BLaER1 treated with 17β-estradiol and CSF1 and Interleukin-3, amounts not matched to agents 10 nM and 100 nM (cell line): ENCODE results near the gene THOC2.
A peak's percentile ranks its signal among the peaks of the same experiment; 100 is the strongest.
"Not testable (repeated sequence)": the region's sequence is repeated elsewhere in the genome, so short reads cannot be mapped to it uniquely, and the experiment has no call there.

Experiments
- H3K27ac ChIP-seq, 11 experiments: shearing (Covaris generic); formaldehyde crosslinking; 2 replicates each; pipeline ENCODE4 v1.8.1; 2022
- H3K27me3 ChIP-seq, 11 experiments: shearing (Covaris generic); formaldehyde crosslinking; 2 replicates each; pipeline ENCODE4 v1.8.1; 2022
- H3K36me3 ChIP-seq, 11 experiments: shearing (Covaris generic); formaldehyde crosslinking; 2 replicates each; pipeline ENCODE4 v1.8.1; 2022
- H3K4me1 ChIP-seq, 10 experiments: shearing (Covaris generic); formaldehyde crosslinking; 2 replicates each; pipeline ENCODE4 v1.8.1; 2022
- H3K4me2 ChIP-seq, 11 experiments: shearing (Covaris generic); formaldehyde crosslinking; 2 replicates each; pipeline ENCODE4 v1.8.1; 2022
- H3K4me3 ChIP-seq, 10 experiments: shearing (Covaris generic); formaldehyde crosslinking; 2 replicates each; pipeline ENCODE4 v1.8.1; 2022
- H3K9ac ChIP-seq, 11 experiments: shearing (Covaris generic); formaldehyde crosslinking; 2 replicates each; pipeline ENCODE4 v1.8.1; 2022
- H3K9me3 ChIP-seq, 11 experiments: shearing (Covaris generic); formaldehyde crosslinking; replicated peaks in 1 of 11; 2 replicates each; pipeline ENCODE4 v1.8.1; 2022
- H4K20me1 ChIP-seq, 11 experiments: shearing (Covaris generic); formaldehyde crosslinking; 2 replicates each; pipeline ENCODE4 v1.8.1; 2022
- Cebpa-rat ChIP-seq, 11 experiments: shearing (Covaris generic); IDR thresholded peaks; 2 replicates each; pipeline ENCODE4 v1.8.1; 2022

The THOC2 gene, protein sequence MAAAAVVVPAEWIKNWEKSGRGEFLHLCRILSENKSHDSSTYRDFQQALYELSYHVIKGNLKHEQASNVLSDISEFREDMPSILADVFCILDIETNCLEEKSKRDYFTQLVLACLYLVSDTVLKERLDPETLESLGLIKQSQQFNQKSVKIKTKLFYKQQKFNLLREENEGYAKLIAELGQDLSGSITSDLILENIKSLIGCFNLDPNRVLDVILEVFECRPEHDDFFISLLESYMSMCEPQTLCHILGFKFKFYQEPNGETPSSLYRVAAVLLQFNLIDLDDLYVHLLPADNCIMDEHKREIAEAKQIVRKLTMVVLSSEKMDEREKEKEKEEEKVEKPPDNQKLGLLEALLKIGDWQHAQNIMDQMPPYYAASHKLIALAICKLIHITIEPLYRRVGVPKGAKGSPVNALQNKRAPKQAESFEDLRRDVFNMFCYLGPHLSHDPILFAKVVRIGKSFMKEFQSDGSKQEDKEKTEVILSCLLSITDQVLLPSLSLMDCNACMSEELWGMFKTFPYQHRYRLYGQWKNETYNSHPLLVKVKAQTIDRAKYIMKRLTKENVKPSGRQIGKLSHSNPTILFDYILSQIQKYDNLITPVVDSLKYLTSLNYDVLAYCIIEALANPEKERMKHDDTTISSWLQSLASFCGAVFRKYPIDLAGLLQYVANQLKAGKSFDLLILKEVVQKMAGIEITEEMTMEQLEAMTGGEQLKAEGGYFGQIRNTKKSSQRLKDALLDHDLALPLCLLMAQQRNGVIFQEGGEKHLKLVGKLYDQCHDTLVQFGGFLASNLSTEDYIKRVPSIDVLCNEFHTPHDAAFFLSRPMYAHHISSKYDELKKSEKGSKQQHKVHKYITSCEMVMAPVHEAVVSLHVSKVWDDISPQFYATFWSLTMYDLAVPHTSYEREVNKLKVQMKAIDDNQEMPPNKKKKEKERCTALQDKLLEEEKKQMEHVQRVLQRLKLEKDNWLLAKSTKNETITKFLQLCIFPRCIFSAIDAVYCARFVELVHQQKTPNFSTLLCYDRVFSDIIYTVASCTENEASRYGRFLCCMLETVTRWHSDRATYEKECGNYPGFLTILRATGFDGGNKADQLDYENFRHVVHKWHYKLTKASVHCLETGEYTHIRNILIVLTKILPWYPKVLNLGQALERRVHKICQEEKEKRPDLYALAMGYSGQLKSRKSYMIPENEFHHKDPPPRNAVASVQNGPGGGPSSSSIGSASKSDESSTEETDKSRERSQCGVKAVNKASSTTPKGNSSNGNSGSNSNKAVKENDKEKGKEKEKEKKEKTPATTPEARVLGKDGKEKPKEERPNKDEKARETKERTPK (N-terminal part only)

DNA sequence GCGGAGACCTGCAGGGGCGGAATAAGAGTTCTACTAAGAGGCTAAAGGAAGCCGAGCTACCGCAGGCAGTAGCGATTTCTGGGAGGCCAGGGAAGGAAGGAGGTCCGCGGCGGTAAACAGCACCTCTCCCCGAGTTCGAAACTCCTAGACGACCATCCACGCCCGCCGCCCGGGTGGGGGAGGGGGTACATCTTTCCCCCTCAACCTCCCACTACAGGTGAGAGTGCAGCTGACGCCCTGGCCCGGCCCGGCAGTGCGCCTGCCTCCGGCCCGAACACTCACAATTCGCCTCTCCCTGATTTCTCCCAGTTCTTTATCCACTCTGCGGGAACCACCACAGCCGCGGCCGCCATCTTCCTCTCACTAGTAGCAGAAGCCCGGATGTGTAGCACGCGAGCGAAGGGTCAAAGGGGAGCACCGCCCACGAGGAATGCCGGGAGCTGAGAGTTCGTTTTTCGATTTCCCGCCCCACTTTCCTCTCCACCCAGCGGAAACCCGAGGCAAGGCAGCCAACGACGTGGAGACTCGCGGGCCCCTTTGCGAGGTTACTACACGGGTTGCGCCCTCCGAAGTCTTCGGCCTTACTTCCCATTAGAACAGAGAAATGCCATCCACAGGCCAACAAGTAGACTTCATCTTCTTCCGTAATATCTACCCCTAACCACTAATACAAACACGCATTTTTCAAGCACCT is at the start of gene THOC2:
Gene THOC2 (minus strand): TSS at position 383 of the 694 bp plus-strand sequence. CDS start 30 bp downstream, at position 353.
- peak within 1 kb of the TSS; percentile 77 to 87 (median 83) for H3K4me3 ChIP-seq
- peak within 1 kb of the TSS; percentile 64 to 93 (median 88); a peak in 21 of 22 replicates for H3K27ac ChIP-seq
- H3K9me3 ChIP-seq, result peaks cover 13 to 24% (median 21%) of the 10 kb centered on the region in 11 experiments; a peak in 20 of 22 replicates
- peak within 1 kb of the TSS; percentile 66 to 86 (median 77) for H3K4me2 ChIP-seq
- peaks cover 0 to 41% (median 13%) of the 10 kb centered on the region in 11 experiments; a peak in 16 of 22 replicates for H3K27me3 ChIP-seq
- peaks cover 22 to 49% (median 41%) of the 10 kb centered on the region in 11 experiments; a peak in 21 of 22 replicates for H4K20me1 ChIP-seq
- peaks cover 10 to 37% (median 26%) of the 10 kb centered on the region in 10 experiments for H3K4me1 ChIP-seq
- TF ChIP-seq Cebpa-rat (IDR thresholded peaks at IDR 0.05), result no peak
- H3K9ac ChIP-seq, result peak within 1 kb of the TSS; percentile 83 to 92 (median 90)
- H3K36me3 ChIP-seq, result peaks cover 0 to 8% (median 0%) of the 10 kb centered on the region in 11 experiments; a peak in 4 of 22 replicates

DNA sequence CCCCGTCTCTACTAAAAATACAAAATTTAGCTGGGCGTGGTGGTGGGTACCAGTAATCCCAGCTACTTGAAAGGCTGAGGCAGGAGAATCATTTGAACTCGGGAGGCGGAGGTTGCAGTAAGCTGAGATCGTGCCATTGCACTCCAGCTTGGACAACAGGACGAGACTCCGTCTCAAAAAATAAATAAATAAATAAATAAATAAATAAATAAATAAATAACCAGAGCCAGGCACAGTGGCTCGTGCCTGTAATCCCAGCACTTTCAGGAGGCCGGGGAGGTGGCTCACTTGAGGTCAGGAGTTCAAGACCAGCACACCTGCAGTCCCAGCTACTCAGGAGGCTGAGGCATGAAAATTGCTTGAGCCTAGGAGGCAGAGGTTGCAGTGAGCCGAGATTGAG is 48.9 kb upstream of the THOC2 start:
- not testable (repeated sequence) for H3K4me3 ChIP-seq, H3K9ac ChIP-seq, H3K4me2 ChIP-seq, H4K20me1 ChIP-seq, H3K36me3 ChIP-seq, H3K9me3 ChIP-seq, H3K27me3 ChIP-seq, H3K27ac ChIP-seq
- peaks cover 7 to 14% (median 12%) of the 10 kb centered on the region in 10 experiments; a peak in 15 of 20 replicates for H3K4me1 ChIP-seq

DNA sequence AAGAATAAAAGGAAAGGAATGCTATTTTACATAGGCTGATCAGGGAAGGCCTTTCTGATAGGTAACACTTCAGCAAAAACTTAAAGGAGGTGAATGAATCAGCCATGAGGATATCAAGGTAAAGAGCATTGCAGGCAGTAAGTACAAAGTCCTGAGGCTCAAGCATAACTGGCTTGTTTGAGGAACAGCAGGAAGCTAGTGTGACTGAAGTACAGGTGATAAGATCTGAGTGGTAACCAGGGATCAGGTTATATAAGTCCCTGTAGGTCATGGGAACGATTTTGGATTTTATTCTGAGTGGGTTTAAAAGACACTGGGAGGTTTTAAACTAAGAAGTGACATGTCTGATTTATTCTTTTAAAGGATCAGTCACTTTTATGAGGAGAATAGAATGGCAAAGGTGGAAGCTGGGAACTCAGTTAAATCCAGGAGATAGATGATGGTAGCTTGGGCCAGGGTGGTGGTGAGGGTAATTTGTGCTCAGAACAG is 47.1 kb upstream of the THOC2 start:
- H3K9ac ChIP-seq, result no peak overlapping the region
- TF ChIP-seq Cebpa-rat (IDR thresholded peaks at IDR 0.05), result no peak
- no peak overlapping the region for H3K4me3 ChIP-seq
- no peaks in the 10 kb centered on the region for H4K20me1 ChIP-seq
- no peaks in the 10 kb centered on the region for H3K9me3 ChIP-seq
- peaks cover 0 to 16% (median 6%) of the 10 kb centered on the region in 11 experiments; a peak in 9 of 22 replicates for H3K27me3 ChIP-seq
- H3K36me3 ChIP-seq, result no peaks in the 10 kb centered on the region
- no peak overlapping the region for H3K27ac ChIP-seq
- H3K4me1 ChIP-seq, result peaks cover 1 to 7% (median 6%) of the 10 kb centered on the region in 10 experiments; a peak in 14 of 20 replicates
- H3K4me2 ChIP-seq, result no peak overlapping the region

DNA sequence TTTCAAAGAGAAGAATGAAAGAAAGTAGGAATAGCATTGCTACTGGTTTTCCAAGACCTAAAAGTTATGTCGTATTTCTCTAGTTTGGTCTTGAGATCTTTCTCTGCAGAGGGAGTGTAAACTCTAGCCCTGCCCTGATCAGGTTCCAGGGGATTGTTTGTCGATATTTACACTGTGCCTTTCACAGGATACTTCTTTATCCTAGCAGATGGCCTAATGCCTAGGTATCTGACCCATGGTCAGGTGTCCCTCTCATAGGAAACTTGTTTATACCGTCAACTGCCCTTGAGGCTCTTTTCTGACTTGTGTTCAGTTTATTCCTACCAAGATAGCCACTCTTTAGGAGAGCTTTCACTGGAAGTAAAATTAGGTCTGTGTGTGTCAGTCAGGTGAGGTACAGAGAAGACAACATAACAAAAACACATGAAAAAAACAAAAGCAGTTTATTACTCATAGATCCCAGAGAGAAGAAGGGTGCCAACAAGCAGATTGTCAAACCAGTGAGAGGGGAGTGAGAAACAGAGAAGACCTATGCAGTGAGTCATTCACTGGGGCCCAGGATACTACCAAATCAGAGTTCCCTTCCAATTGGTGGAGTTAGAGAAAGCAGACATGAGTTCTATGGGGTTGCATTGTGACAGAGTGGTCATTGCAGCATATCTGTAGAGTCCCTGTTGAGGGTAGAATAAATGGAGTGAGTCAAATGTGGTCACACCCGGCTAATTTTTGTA is 40.6 kb upstream of the THOC2 start:
- Histone ChIP-seq H3K9me3 (0 out of 22 replicates have a peak, but pooled peaks cover 0 to 6% (median 0%) of the 10 kb centered on the region in 11 experiments), H3K9ac (no peak overlapping the region), H3K27me3 (peaks cover 0 to 37% (median 23%) of the 10 kb centered on the region in 11 experiments; a peak in 12 of 22 replicates), H3K27ac (no peak overlapping the region), H3K4me1 (no peaks in the 10 kb centered on the region), H3K4me3 (no peak overlapping the region), H3K36me3 (no peaks in the 10 kb centered on the region), H3K4me2 (no peak overlapping the region), H4K20me1 (no peaks in the 10 kb centered on the region)
- no peak for TF ChIP-seq Cebpa-rat (IDR thresholded peaks at IDR 0.05)

DNA sequence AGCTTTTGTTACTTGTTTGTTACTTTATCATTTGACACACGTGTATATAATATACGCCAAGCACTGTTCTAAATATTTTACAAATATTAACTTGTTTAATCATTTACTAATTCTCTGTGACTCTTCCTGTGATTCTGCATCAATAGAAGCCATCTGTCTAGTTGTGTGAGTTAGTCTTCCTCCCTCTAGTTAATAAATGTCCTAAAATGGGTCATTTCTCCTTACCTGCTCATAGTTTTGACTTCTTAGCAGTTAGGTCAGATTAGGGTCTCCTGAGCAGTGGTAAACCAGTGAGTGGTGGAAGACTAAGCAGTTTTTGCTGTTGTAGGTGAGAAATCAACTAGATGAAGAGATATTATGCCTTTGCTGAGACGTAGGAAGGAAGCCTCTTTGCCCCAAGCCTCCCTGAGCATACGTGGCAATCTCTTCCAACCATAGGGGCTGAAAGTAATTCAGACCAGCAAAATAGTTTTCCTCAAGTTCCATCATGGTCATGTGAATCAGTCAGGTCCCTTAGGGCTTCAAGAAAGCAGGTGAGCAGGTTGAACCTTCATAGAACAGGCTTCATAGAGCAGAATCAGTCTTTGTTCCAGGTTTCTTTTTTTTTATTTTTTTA is 38.7 kb upstream of the THOC2 start:
- Histone ChIP-seq H3K36me3 (no peaks in the 10 kb centered on the region), H3K4me1 (no peaks in the 10 kb centered on the region), H3K4me3 (no peak overlapping the region), H3K9me3 (0 out of 22 replicates have a peak, but pooled peaks cover 0 to 6% (median 0%) of the 10 kb centered on the region in 11 experiments), H3K27ac (no peak overlapping the region), H3K9ac (no peak overlapping the region), H3K4me2 (no peak overlapping the region), H3K27me3 (peaks cover 0 to 53% (median 28%) of the 10 kb centered on the region in 11 experiments; a peak in 12 of 22 replicates), H4K20me1 (no peaks in the 10 kb centered on the region)
- TF ChIP-seq Cebpa-rat (IDR thresholded peaks at IDR 0.05), result no peak

DNA sequence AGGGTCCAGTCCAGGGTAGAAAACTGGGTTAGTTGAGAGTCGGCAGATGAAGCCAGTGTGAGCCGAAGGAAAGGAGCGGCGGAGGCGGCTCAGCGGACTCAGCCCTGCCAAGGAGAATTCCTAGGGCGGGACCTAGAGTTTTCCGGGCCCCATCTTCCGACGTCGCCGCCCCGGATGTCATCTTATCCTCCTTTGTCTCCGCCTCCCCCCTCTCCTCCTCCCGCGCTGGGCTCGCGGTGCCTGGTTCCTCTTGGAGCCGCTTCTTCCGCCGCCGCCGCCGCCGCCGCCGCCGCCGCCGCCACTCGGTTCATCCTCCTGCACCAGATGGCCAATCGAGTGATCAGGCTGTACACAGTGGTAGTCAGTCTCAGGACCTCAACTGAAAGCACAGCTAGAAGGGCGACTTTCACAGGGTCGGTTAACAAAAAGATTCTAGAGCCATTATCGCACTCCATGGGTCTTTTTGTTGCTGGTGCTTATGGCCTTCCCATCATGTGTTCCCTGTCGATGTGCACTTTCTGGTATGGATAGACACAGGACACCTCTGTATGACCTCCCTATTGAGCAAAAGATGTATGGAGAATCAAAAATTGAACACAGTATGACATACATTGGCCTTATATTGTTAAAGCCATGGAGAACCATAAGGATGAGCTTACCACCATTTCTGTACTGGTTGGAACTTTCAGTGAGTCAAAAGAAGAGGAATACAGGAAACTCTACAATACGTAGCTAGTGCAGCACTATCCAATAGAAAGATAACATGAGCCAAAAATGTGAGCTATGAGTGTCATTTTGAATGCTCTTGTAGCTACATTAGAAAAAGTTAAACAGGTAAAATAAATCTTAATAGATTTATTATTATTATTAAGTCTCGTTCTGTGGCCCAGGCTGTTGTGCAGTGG is 32.4 kb upstream of the THOC2 start:
- Histone ChIP-seq H3K4me3 (peak overlapping the region in 5 of 10 experiments; percentile 4 to 62 (median 20); a peak in 10 of 20 replicates), H3K27ac (peak overlapping the region in 5 of 11 experiments; percentile 22 to 44 (median 40); a peak in 7 of 22 replicates)
- no peak for TF ChIP-seq Cebpa-rat (IDR thresholded peaks at IDR 0.05)

DNA sequence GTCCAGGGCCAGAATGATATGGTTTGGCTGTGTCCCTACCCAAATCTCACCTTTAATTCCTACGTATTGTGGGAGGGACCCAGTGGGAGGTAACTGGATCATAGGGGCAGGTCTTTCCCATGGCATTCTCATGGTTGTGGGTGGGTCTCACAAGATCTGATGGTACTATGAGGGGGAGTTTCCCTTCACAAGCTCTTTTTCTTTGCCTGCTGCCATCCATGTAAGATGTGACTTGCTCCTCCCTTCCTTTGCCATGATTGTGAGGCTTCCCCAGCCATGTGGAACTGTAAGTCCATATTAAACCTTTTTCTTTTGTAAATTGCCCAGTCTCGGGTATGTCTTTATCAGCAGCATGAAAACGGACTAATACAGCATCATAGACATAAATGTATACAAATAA is 27.0 kb upstream of the THOC2 start:
- not testable (repeated sequence) for H3K27ac ChIP-seq, H3K36me3 ChIP-seq

More for the DNA sequence above, 32.4 kb upstream of the THOC2 start:
- peaks cover 1 to 3% (median 2%) of the 10 kb centered on the region in 11 experiments; a peak in 21 of 22 replicates for H3K9me3 ChIP-seq
- H3K36me3 ChIP-seq, result no peaks in the 10 kb centered on the region
- H3K4me1 ChIP-seq, result peaks cover 0 to 13% (median 10%) of the 10 kb centered on the region in 10 experiments; a peak in 14 of 20 replicates
- H3K9ac ChIP-seq, result peak overlapping the region in 6 of 11 experiments; percentile 25 to 50 (median 35); a peak in 9 of 22 replicates
- peaks cover 0 to 26% (median 6%) of the 10 kb centered on the region in 11 experiments; a peak in 10 of 22 replicates for H3K27me3 ChIP-seq
- peak overlapping the region in 9 of 11 experiments; percentile 19 to 68 (median 51); a peak in 16 of 22 replicates for H3K4me2 ChIP-seq
- H4K20me1 ChIP-seq, result no peaks in the 10 kb centered on the region

DNA sequence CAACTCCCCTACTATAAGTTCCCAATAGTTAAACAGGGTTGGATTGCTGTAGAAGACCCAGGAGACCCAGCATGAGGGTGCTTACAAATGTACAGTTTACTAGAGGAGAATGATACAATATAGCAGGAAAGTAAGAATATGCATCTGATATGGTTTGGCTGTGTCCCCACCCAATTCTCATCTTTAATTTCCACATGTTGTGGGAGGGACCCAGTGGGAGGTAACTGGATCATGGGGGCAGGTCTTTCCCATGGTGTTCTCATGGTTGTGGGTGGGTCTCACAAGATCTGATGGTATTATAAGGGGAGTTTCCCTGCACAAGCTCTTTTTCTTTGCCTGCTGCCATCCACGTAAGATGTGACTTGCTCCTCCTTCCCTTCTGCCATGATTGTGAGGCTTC is 24.9 kb upstream of the THOC2 start:
- H3K27me3 ChIP-seq, result peaks cover 0 to 19% (median 7%) of the 10 kb centered on the region in 11 experiments; a peak in 8 of 22 replicates
- not testable (repeated sequence) for H3K4me1 ChIP-seq, H3K36me3 ChIP-seq, H3K27ac ChIP-seq, H3K4me2 ChIP-seq, H3K9ac ChIP-seq, H4K20me1 ChIP-seq, H3K4me3 ChIP-seq
- H3K9me3 ChIP-seq, result peaks cover 17 to 28% (median 22%) of the 10 kb centered on the region in 11 experiments

More for the DNA sequence above, 27.0 kb upstream of the THOC2 start:
- not testable (repeated sequence) for H4K20me1 ChIP-seq, H3K4me3 ChIP-seq, H3K4me2 ChIP-seq, H3K9ac ChIP-seq
- H3K9me3 ChIP-seq, result peaks cover 17 to 28% (median 22%) of the 10 kb centered on the region in 11 experiments
- peaks cover 0 to 19% (median 7%) of the 10 kb centered on the region in 11 experiments; a peak in 8 of 22 replicates for H3K27me3 ChIP-seq
- peaks cover 0 to 13% (median 10%) of the 10 kb centered on the region in 10 experiments; a peak in 13 of 20 replicates for H3K4me1 ChIP-seq
